RWPE2 (cell line): ENCODE measurements around the gene EIF5AL1.
"Not testable (repeated sequence)": the region's sequence is repeated elsewhere in the genome, so short reads cannot be mapped to it uniquely, and the experiment has no call there.

Experiments
- ATAC-seq: fragments of 200-7000 bp; cut with Tn5 transposase; 3 replicates; pipeline ENCODE4 v1.9.1; 2021; ENCODE audit warnings: low read depth
- DNase-seq: peaks from one replicate; pipeline ENCODE4 v3.0.0-alpha.2; 2020; ENCODE audit warnings: low spot score
- H3K27ac ChIP-seq: fragments of 450-650 bp; 2 replicates; pipeline ENCODE4 v1.5.1; 2017; ENCODE audit warnings: mild to moderate bottlenecking; ENCODE audit not compliant: poor library complexity, severe bottlenecking
- H3K27me3 ChIP-seq: fragments of 250-450 bp; sonication (Bioruptor Pico); 2 replicates; pipeline ENCODE4 v1.5.1; 2021; ENCODE audit warnings: mild to moderate bottlenecking, moderate library complexity; ENCODE audit not compliant: insufficient read depth, poor library complexity, severe bottlenecking
- H3K36me3 ChIP-seq: fragments of 250-450 bp; sonication (Bioruptor Pico); 2 replicates; pipeline ENCODE4 v1.5.1; 2020; ENCODE audit warnings: low read depth, mild to moderate bottlenecking, moderate library complexity
- H3K4me1 ChIP-seq: fragments of 250-450 bp; sonication (Bioruptor Pico); 2 replicates; pipeline ENCODE4 v1.5.1; 2021; ENCODE audit warnings: mild to moderate bottlenecking, moderate library complexity; ENCODE audit not compliant: insufficient read depth, poor library complexity, severe bottlenecking
- H3K4me3 ChIP-seq: fragments of 250-450 bp; sonication (Bioruptor Pico); 2 replicates; pipeline ENCODE4 v1.5.1; 2021; ENCODE audit warnings: mild to moderate bottlenecking, moderate library complexity; ENCODE audit not compliant: severe bottlenecking
- H3K9me3 ChIP-seq: fragments of 250-450 bp; sonication (Bioruptor Pico); 2 replicates; pipeline ENCODE4 v1.5.1; 2021; ENCODE audit warnings: mild to moderate bottlenecking, moderate library complexity; ENCODE audit not compliant: severe bottlenecking
- CTCF ChIP-seq: fragments of 450-650 bp; IDR thresholded peaks from one replicate; pipeline ENCODE4 v1.5.1; 2017; ENCODE audit warnings: mild to moderate bottlenecking, moderate library complexity; ENCODE audit not compliant: poor library complexity, severe bottlenecking

EIF5AL1 gene

GRCh38 chr10:79495791-79496190, 16.5 kb upstream of the EIF5AL1 start:
- no peak overlapping the region for H3K27ac ChIP-seq
- H3K4me1 ChIP-seq: no peaks in the 10 kb centered on the region
- no peaks in the 10 kb centered on the region for H3K36me3 ChIP-seq
- no peak for DNase-seq
- TF ChIP-seq CTCF: no peak
- H3K9me3 ChIP-seq: no peaks in the 10 kb centered on the region
- no peak for ATAC-seq
- H3K27me3 ChIP-seq: peaks cover 3% of the 10 kb centered on the region
- no peak overlapping the region for H3K4me3 ChIP-seq

DNA sequence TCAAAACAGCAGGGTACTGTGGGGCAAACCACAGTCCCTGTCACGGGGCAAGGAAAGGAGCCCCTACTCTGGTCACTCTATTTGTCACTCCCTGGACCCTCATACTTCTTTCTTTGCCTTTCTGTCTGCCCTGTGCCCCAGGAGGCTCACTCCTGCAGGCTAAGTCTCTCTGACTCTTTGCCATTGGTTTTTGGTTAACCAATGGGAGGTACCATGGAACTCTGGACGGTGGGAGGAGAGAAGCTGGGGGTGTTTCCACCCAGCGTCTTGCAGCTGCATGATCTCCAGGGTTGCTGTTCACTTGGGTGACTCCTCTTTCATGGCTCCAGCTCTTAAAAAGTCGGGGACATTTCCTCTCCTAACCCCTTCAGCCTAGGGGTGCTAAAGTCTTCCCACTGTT, 15.4 kb upstream of the EIF5AL1 start:
- no peaks in the 10 kb centered on the region for H3K9me3 ChIP-seq
- no peaks in the 10 kb centered on the region for H3K4me1 ChIP-seq
- no peak overlapping the region for H3K27ac ChIP-seq
- no peak for DNase-seq
- TF ChIP-seq CTCF: no peak
- H3K4me3 ChIP-seq: no peak overlapping the region
- ATAC-seq: no peak
- peaks cover 3% of the 10 kb centered on the region for H3K27me3 ChIP-seq
- no peaks in the 10 kb centered on the region for H3K36me3 ChIP-seq

DNA sequence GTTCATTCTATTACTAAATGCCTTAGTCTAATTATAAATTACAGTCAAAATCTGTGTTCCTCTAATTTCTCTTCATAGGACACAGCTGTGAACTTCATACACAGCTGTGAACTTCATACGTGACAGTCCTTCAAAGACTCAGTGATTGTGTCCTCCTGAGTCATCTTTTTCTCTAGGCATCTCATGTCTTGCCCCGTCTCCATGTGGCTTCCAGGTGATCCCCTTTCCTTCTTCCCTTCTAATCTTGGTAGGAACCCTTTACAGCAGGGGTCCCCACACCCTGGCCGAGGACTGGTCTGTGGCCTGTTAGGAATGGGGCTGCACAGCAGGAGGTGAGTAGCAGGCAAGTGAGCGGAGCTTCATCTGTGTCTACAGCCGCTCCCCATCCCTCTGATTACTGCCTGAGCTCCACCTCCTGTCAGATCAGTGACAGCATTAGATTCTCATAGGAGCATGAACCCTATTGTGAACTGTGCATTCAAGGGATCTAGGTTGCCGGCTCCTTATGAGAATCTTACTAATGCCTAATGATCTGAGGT, 14.0 kb upstream of the EIF5AL1 start:
- H3K4me3 ChIP-seq: no peak overlapping the region
- no peaks in the 10 kb centered on the region for H3K4me1 ChIP-seq
- H3K27me3 ChIP-seq: peaks cover 3% of the 10 kb centered on the region
- TF ChIP-seq CTCF: no peak
- no peaks in the 10 kb centered on the region for H3K36me3 ChIP-seq
- no peaks in the 10 kb centered on the region for H3K9me3 ChIP-seq
- no peak overlapping the region for H3K27ac ChIP-seq
- ATAC-seq (no peak), DNase-seq (no peak)

GRCh38 chr10:79502561-79503309, 9.6 kb upstream of the EIF5AL1 start:
- ATAC-seq (peak; percentile 82), DNase-seq (no peak)
- no peaks in the 10 kb centered on the region for H3K9me3 ChIP-seq
- H3K36me3 ChIP-seq: no peaks in the 10 kb centered on the region
- no peak overlapping the region for H3K27ac ChIP-seq
- TF ChIP-seq CTCF: peak; percentile 52
- H3K4me3 ChIP-seq: no peak overlapping the region
- peaks cover 3% of the 10 kb centered on the region for H3K27me3 ChIP-seq
- H3K4me1 ChIP-seq: no peaks in the 10 kb centered on the region

DNA sequence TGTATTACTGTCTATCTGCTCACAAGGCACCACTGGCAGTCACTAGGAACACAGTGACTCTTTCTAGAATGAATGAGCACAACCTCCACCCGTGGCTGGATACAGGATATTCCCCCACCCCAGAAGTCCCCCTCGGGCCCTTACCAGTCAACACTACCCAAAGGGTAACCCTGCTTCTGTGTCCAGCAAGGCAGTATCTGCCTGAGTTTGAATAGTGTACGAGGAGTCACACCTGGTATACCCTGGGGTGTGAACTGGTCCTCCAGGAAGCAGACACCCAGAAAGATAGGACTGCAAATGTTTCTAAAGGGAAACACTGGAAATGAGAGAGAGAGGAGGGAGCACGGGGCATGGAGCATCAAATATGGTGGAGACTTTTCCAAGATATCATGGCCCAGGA, 8.5 kb upstream of the EIF5AL1 start:
- H3K9me3 ChIP-seq, H3K4me3 ChIP-seq, H3K27me3 ChIP-seq, H3K27ac ChIP-seq, H3K36me3 ChIP-seq, DNase-seq, H3K4me1 ChIP-seq, ATAC-seq: not testable (repeated sequence)

GRCh38 chr10:79504483-79504882, 7.8 kb upstream of the EIF5AL1 start:
- H3K4me1 ChIP-seq, H3K9me3 ChIP-seq, H3K27ac ChIP-seq, H3K27me3 ChIP-seq, ATAC-seq, H3K36me3 ChIP-seq, H3K4me3 ChIP-seq, DNase-seq: not testable (repeated sequence)

GRCh38 chr10:79505328-79505727, 7.0 kb upstream of the EIF5AL1 start:
- DNase-seq, ATAC-seq, H3K4me1 ChIP-seq, H3K4me3 ChIP-seq, H3K36me3 ChIP-seq, H3K9me3 ChIP-seq, H3K27ac ChIP-seq, H3K27me3 ChIP-seq: not testable (repeated sequence)
